Lung (tissue), 12 donors: ENCODE measurements around the gene MGAM2. TPM values are rescaled to one million over a fixed set of nuclear protein-coding genes. Genes with fewer than 3 reads are reported as not detected.

Experiments used
- ATAC-seq: fragments of 200-7000 bp; cut with Tn5 transposase; one replicate; pipeline ENCODE4 v1.9.1; 2020; ENCODE audit warnings: moderate number of reproducible peaks; ENCODE audit not compliant: insufficient read depth, low FRiP score
- DNase-seq, 3 donors: peaks; one replicate each; pipeline ENCODE4 v3.0.0-alpha.2; 2013 to 2017
- H3K27ac ChIP-seq, 2 donors: one replicate each; pipeline ENCODE4 v1.5.1; 2013; ENCODE audit warnings: mild to moderate bottlenecking in 2 of 2, moderate library complexity in 2 of 2, control low read depth in 1 of 2, inconsistent platforms in 1 of 2, low read depth in 1 of 2, low read length in 1 of 2
- H3K27me3 ChIP-seq, 3 donors: one replicate each; pipeline ENCODE4 v1.5.1; 2013; ENCODE audit warnings: low read length in 2 of 3; ENCODE audit not compliant: control insufficient read depth in 3 of 3, insufficient read depth in 3 of 3
- H3K36me3 ChIP-seq, 4 donors: one replicate each; pipeline ENCODE4 v1.5.1; 2013; ENCODE audit warnings: low read length in 4 of 4, mild to moderate bottlenecking in 1 of 4, moderate library complexity in 1 of 4; ENCODE audit not compliant: control insufficient read depth in 4 of 4, insufficient read depth in 4 of 4
- H3K4me1 ChIP-seq, 5 donors: one replicate each; pipeline ENCODE4 v1.5.1; 2013; ENCODE audit warnings: low read length in 5 of 5, mild to moderate bottlenecking in 2 of 5, moderate library complexity in 1 of 5; ENCODE audit not compliant: control insufficient read depth in 5 of 5, insufficient read depth in 5 of 5
- H3K4me3 ChIP-seq: one replicate; pipeline ENCODE4 v1.5.1; 2013; ENCODE audit warnings: mild to moderate bottlenecking, control low read depth, moderate library complexity
- H3K9ac ChIP-seq, 2 donors: one replicate each; pipeline ENCODE4 v1.5.1; 2013; ENCODE audit warnings: low read length in 2 of 2, control low read depth in 1 of 2; ENCODE audit not compliant: insufficient read depth in 1 of 2
- H3K9me3 ChIP-seq, 4 donors: one replicate each; pipeline ENCODE4 v1.5.1; 2013; ENCODE audit warnings: low read length in 3 of 4, mild to moderate bottlenecking in 1 of 4, moderate library complexity in 1 of 4; ENCODE audit not compliant: control insufficient read depth in 4 of 4, insufficient read depth in 3 of 4
- WGBS, 2 donors: extraction: QIAGEN DNeasy Blood & Tissue Kit; methylation state at CpG; one replicate each; pipeline ENCODE4 v1.1.7; 2013; 5-methylcytosine and 5-hydroxymethylcytosine counted together
- polyA plus RNA-seq, 2 donors: library from polyadenylated mRNA; stranded (reverse); fragments of 200-250 nt; gene quantifications; one replicate each; pipeline ENCODE4 v1.2.1, GENCODE V29; 2013
- total RNA-seq, 2 donors: library from RNA; depleted of rRNA in 1 of 2; stranded (reverse); fragments of >200 nt in 1 of 2; gene quantifications; one replicate each; pipeline ENCODE4 v1.2.1, GENCODE V29; 2014 to 2021
- TF ChIP-seq, protein P1 (sequence below): IDR thresholded peaks from 2 replicates; pipeline ENCODE4 v1.5.1; 2012; ENCODE audit warnings: mild to moderate bottlenecking; ENCODE audit errors: control extremely low read depth, extremely low read depth
- donor health status: control.
- donor health status: control.
- donor health status: Bipolar disorder and iron deficiency.
- donor health status: healthy.
- donor health status: DM: yes; HTN: yes; CAD: no.

MGAM2 gene
- total and polyA plus RNA-seq, 4 donors = 0.20 to 0.93 (median 0.52) TPM; not detected in 1

- Histone ChIP-seq H3K27me3 (no peaks in the 10 kb centered on the region), H3K9me3 (no peaks in the 10 kb centered on the region), H3K27ac (no peak overlapping the region), H3K36me3 (no peaks in the 10 kb centered on the region), H3K4me1 (no peaks in the 10 kb centered on the region), H3K9ac (no peak overlapping the region), H3K4me3 (no peak overlapping the region)
- 94 to 96% methylated on average over 4 of the region's 4 CpGs for WGBS, 2 donors
- ATAC-seq = no peak
- TF ChIP-seq, protein P1, sequence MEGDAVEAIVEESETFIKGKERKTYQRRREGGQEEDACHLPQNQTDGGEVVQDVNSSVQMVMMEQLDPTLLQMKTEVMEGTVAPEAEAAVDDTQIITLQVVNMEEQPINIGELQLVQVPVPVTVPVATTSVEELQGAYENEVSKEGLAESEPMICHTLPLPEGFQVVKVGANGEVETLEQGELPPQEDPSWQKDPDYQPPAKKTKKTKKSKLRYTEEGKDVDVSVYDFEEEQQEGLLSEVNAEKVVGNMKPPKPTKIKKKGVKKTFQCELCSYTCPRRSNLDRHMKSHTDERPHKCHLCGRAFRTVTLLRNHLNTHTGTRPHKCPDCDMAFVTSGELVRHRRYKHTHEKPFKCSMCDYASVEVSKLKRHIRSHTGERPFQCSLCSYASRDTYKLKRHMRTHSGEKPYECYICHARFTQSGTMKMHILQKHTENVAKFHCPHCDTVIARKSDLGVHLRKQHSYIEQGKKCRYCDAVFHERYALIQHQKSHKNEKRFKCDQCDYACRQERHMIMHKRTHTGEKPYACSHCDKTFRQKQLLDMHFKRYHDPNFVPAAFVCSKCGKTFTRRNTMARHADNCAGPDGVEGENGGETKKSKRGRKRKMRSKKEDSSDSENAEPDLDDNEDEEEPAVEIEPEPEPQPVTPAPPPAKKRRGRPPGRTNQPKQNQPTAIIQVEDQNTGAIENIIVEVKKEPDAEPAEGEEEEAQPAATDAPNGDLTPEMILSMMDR = no peak
- DNase-seq = no peak
Observed at GRCh38 chr7:142077762-142078161, 33.8 kb upstream of the MGAM2 start.

DNA sequence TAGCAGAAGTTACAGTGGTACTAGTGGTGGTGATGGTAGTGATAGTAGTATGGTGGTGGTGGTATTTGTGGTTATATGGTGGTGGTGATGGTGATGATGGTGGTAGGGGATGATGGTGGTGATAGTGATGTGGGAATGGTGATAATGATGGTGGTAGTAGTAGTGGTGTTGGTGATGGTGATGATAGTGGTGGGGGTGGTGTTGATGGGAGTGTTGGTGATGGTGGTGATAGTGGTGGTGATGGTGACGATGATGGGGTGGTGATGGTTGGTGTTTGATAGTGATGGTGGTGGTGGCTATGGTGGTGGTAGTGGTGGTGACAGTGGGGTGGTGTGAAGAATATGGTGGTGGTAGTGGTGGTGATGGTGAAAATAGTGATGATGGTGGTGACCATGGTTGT, 27.9 kb upstream of the MGAM2 start:
- ATAC-seq (no peak), DNase-seq (no peak)
- 96 to 100% methylated on average over 1 of the region's 1 CpG for WGBS, 2 donors
- no peaks in the 10 kb centered on the region for H3K9me3 ChIP-seq
- H3K4me3 ChIP-seq = no peak overlapping the region
- H3K27ac ChIP-seq = no peak overlapping the region
- H3K36me3 ChIP-seq = no peaks in the 10 kb centered on the region
- peaks cover 0 to 5% (median 0%) of the 10 kb centered on the region in 5 donors for H3K4me1 ChIP-seq
- H3K9ac ChIP-seq = no peak overlapping the region
- TF ChIP-seq, protein P1 = no peak
- H3K27me3 ChIP-seq = no peaks in the 10 kb centered on the region

DNA sequence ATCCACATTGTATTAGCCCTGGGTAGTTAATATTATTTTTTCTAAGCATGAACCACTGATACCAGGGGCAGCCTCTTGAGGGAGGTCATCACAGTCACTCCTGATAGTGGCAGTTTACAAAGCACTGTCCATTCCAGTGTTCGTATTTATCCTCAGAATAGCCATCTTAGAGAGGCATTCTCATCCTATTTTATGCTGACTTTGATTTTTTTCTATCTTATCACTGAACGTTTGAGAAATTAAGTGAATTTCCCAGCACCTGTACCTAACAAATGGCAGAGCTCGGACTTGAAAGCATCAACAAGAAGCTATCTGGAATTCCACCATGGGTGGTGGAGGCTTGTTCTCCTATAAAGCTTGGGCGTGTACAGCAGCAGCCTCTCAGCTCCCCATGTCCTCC, 26.1 kb upstream of the MGAM2 start:
- Histone ChIP-seq H3K27ac (no peak overlapping the region), H3K9ac (no peak overlapping the region), H3K36me3 (no peaks in the 10 kb centered on the region), H3K27me3 (no peaks in the 10 kb centered on the region), H3K4me1 (peaks cover 0 to 5% (median 0%) of the 10 kb centered on the region in 5 donors), H3K9me3 (no peaks in the 10 kb centered on the region), H3K4me3 (no peak overlapping the region)
- ATAC-seq (no peak), DNase-seq (no peak)
- WGBS, 2 donors = 84 to 89% methylated on average over 4 of the region's 4 CpGs
- TF ChIP-seq, protein P1 = no peak

- DNase-seq (peak; percentile 44 to 64 (median 60)), ATAC-seq (no peak)
- no peaks in the 10 kb centered on the region for H3K9me3 ChIP-seq
- H3K36me3 ChIP-seq = no peaks in the 10 kb centered on the region
- H3K27ac ChIP-seq = no peak overlapping the region
- H3K4me3 ChIP-seq = no peak overlapping the region
- H3K4me1 ChIP-seq = peaks cover 0 to 5% (median 0%) of the 10 kb centered on the region in 5 donors
- H3K27me3 ChIP-seq = no peaks in the 10 kb centered on the region
- H3K9ac ChIP-seq = no peak overlapping the region
- TF ChIP-seq, protein P1 = no peak
- 76 to 85% methylated on average over 4 of the region's 4 CpGs for WGBS, 2 donors
Observed at GRCh38 chr7:142088022-142088714, 23.4 kb upstream of the MGAM2 start.
